ENCODE measurements around the gene TUBGCP3. TPM values are rescaled to one million over a fixed set of nuclear protein-coding genes. Genes with fewer than 3 reads are reported as not detected.

TUBGCP3 gene
- total RNA-seq, 1 experiment from 2014 or later = 51.4 TPM

DNA sequence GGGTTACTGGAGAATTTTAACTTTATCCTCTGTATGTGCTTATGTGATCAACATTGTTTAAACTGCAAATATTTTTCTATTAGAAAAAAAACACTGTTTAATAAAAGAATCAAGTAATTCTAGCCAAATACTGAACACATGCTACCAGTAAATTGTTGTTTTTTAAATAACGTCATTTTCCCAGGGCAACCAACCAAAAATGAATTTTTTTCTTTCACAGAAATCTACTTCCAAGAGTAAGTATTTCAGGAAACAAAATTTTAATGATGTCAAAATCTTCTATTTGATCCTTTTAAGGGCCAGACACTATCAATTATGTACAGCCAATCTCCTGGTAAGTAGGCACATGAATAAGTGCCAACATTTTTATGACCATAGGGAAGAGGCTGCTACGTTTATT lies 57.1 kb downstream of the TUBGCP3 start (continued):
- TF ChIP-seq, protein P1, sequence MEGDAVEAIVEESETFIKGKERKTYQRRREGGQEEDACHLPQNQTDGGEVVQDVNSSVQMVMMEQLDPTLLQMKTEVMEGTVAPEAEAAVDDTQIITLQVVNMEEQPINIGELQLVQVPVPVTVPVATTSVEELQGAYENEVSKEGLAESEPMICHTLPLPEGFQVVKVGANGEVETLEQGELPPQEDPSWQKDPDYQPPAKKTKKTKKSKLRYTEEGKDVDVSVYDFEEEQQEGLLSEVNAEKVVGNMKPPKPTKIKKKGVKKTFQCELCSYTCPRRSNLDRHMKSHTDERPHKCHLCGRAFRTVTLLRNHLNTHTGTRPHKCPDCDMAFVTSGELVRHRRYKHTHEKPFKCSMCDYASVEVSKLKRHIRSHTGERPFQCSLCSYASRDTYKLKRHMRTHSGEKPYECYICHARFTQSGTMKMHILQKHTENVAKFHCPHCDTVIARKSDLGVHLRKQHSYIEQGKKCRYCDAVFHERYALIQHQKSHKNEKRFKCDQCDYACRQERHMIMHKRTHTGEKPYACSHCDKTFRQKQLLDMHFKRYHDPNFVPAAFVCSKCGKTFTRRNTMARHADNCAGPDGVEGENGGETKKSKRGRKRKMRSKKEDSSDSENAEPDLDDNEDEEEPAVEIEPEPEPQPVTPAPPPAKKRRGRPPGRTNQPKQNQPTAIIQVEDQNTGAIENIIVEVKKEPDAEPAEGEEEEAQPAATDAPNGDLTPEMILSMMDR (IDR thresholded peaks at IDR 0.05 in 2 of 3, conservative IDR thresholded peaks at IDR 0.05 in 1 of 3; ENCODE audit: borderline replicate concordance in 1 of 3, insufficient read depth in 1 of 3, low read depth in 2 of 3, low read length in 2 of 3) = no peak
- TF ChIP-seq YY1 (IDR thresholded peaks at IDR 0.05; ENCODE audit: extremely low read depth, insufficient replicate concordance, low read depth, low read length) (no peak), EGR1 (IDR thresholded peaks at IDR 0.05; ENCODE audit: low read depth) (no peak)

DNA sequence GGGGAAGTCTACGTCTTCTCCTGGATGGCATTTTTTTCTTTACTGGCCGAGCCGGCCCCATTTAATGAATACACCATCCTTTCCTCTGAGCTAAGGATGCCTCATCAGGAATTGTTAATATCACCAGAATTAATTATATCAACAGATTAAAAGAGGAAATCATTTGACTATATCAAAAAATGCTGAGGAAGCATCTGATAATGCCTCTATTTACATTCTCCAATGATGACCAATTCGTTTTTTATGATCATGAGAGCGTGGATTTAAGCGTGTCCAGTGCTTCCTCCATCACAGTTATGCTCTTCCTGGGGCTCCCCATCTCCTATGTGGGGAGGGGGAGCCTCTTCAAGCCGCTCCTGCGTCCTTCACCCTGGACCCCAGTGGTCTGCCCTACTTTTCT lies 58.7 kb downstream of the TUBGCP3 start:
- CTCF ChIA-PET = no interaction called here
- RAD21 ChIA-PET (ENCODE audit: low non-redundant PET in 1 of 2, low total read pairs in 2 of 2, uncharacterized antibody in 2 of 2, unreplicated experiment in 2 of 2) = no interaction called here
- H3K27ac ChIP-seq (ENCODE audit: low read depth, low read length) = no peak overlapping the region
- no peak for ATAC-seq
- H3K27me3 ChIP-seq (ENCODE audit: insufficient read depth, low read length) = no peaks in the 10 kb centered on the region
- no peak overlapping the region for H2AFZ ChIP-seq (ENCODE audit: low read depth, low read length, poor library complexity, severe bottlenecking)
- DNase-seq (ENCODE audit: low read depth, low spot score) = no peak
- intact Hi-C loops (cut with micrococcal nuclease) = no loop called here
- H3K4me3 ChIP-seq (replicated peaks in 1 of 2; ENCODE audit: low read depth in 1 of 2, low read length in 2 of 2) = no peak overlapping the region
- H3K36me3 ChIP-seq (ENCODE audit: control insufficient read depth in 1 of 2, insufficient read depth in 2 of 2, low read length in 2 of 2) = peaks cover 2 to 12% of the 10 kb centered on the region in 2 experiments; a peak in 2 of 4 replicates
- TF ChIP-seq YY1 (IDR thresholded peaks at IDR 0.05; ENCODE audit: extremely low read depth, insufficient replicate concordance, low read depth, low read length) (no peak), SP1 (IDR thresholded peaks at IDR 0.05; ENCODE audit: low read depth) (no peak), CBX3 (IDR thresholded peaks at IDR 0.05; ENCODE audit: low read depth) (no peak), TCF7L2 (IDR thresholded peaks at IDR 0.05; ENCODE audit: borderline replicate concordance, extremely low read depth, insufficient read depth, insufficient read length) (no peak), EZH2phosphoT487 (IDR thresholded peaks at IDR 0.05; ENCODE audit: borderline replicate concordance) (no peak), ELF1 (IDR thresholded peaks at IDR 0.05; ENCODE audit: borderline replicate concordance, low read depth) (no peak), JUND (IDR thresholded peaks at IDR 0.05) (no peak), POLR2AphosphoS5 (IDR thresholded peaks at IDR 0.05; ENCODE audit: low read depth, low read length) (no peak), EZH2 (IDR thresholded peaks at IDR 0.05) (no peak), REST (IDR thresholded peaks at IDR 0.05; ENCODE audit: low read depth) (no peak), SRF (IDR thresholded peaks at IDR 0.05; ENCODE audit: low read depth) (no peak)
- TF ChIP-seq, protein P2, sequence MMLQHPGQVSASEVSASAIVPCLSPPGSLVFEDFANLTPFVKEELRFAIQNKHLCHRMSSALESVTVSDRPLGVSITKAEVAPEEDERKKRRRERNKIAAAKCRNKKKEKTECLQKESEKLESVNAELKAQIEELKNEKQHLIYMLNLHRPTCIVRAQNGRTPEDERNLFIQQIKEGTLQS (IDR thresholded peaks at IDR 0.05) = no peak
- TF ChIP-seq, protein P1 (IDR thresholded peaks at IDR 0.05 in 2 of 3, conservative IDR thresholded peaks at IDR 0.05 in 1 of 3; ENCODE audit: borderline replicate concordance in 1 of 3, insufficient read depth in 1 of 3, low read depth in 2 of 3, low read length in 2 of 3) = no peak
- TF ChIP-seq, protein P3, sequence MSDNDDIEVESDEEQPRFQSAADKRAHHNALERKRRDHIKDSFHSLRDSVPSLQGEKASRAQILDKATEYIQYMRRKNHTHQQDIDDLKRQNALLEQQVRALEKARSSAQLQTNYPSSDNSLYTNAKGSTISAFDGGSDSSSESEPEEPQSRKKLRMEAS (IDR thresholded peaks at IDR 0.05) = no peak
- 0 out of 2 replicates have a peak, but pooled peaks cover 4% of the 10 kb centered on the region for H4K20me1 ChIP-seq (ENCODE audit: insufficient read depth)
- H3K79me2 ChIP-seq (ENCODE audit: insufficient read depth, low read length) = peaks cover 20% of the 10 kb centered on the region
- BruUV-seq (replicated peaks) = no TSS peak
- no peaks in the 10 kb centered on the region for H3K4me1 ChIP-seq (ENCODE audit: control insufficient read depth in 1 of 2, insufficient read depth in 2 of 2, low read length in 2 of 2)
- no peaks in the 10 kb centered on the region; the same call in 1 of the 2 replicates for H3K9me2 ChIP-seq (ENCODE audit: insufficient read depth)
- no peak overlapping the region for H3K4me2 ChIP-seq (ENCODE audit: low read length)
- POLR2A ChIA-PET = no interaction called here
- no peak overlapping the region for H3K9ac ChIP-seq (ENCODE audit: low read length)
- H3K9me3 ChIP-seq (ENCODE audit: control insufficient read depth in 1 of 2, insufficient read depth in 1 of 2, low read depth in 1 of 2, low read length in 2 of 2) = no peaks in the 10 kb centered on the region

All from HCT116 (cell line).